ENCODE measurements around the gene TMEM187.

DNA sequence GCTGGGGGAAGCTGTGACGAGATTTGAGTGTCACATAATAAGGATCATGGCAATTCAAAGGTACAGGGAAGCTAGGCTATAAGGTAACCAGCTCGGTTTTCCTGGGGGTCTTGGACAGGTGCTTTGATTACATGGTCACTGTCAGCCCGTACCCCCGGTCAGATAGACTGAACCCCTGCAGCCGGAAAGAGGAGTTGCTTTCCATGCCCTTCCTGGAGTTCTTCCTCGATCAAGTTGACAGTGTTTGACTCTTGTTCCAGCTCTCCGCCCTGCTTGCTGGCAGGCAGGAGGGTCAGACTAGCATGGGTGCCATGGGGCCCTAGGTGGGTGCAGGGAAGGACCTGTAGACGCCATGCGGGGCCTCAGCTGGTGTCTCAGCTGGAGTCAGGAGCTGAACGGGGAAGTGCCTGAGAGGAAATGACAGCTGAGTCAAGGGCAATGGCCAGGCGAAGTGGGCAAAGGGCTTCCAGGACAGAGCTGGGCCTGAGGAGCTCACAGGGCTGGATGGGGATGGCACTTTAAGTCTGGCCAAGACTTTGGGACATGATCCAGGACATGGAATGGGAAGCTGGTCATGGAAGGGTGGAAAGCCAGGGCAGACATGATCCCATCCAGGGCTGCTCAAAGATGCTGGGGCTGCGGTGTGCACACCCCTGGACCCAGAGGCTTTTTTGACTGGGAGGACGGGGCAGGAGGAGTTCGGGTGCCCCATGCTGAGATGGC is 1.6 kb downstream of the TMEM187 start:
- TF ChIP-seq, protein P1, sequence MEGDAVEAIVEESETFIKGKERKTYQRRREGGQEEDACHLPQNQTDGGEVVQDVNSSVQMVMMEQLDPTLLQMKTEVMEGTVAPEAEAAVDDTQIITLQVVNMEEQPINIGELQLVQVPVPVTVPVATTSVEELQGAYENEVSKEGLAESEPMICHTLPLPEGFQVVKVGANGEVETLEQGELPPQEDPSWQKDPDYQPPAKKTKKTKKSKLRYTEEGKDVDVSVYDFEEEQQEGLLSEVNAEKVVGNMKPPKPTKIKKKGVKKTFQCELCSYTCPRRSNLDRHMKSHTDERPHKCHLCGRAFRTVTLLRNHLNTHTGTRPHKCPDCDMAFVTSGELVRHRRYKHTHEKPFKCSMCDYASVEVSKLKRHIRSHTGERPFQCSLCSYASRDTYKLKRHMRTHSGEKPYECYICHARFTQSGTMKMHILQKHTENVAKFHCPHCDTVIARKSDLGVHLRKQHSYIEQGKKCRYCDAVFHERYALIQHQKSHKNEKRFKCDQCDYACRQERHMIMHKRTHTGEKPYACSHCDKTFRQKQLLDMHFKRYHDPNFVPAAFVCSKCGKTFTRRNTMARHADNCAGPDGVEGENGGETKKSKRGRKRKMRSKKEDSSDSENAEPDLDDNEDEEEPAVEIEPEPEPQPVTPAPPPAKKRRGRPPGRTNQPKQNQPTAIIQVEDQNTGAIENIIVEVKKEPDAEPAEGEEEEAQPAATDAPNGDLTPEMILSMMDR (IDR thresholded peaks at IDR 0.05; ENCODE audit: borderline replicate concordance, extremely low read depth, low read length, poor library complexity, severe bottlenecking), result no peak
- no peak for TF ChIP-seq EZH2 (IDR thresholded peaks at IDR 0.05; ENCODE audit: borderline replicate concordance, low read depth, low read length, severe bottlenecking)

All from DND-41 (cell line).